ENCODE measurements around the gene UMODL1. TPM values are rescaled to one million over a fixed set of nuclear protein-coding genes. Genes with fewer than 3 reads are reported as not detected.

Gene UMODL1
- total RNA-seq, 1 experiment from 2014 or later: not detected

GRCh38 chr21:42123219-42123908 lies 52.2 kb downstream of the UMODL1 start:
- Histone ChIP-seq H3K79me2 (ENCODE audit: insufficient read depth, low read length) (no peaks in the 10 kb centered on the region), H4K5ac (ENCODE audit: insufficient read length, low read depth, low read length) (no peak overlapping the region), H3K23me2 (ENCODE audit: insufficient read length, low read depth, low read length, poor library complexity, severe bottlenecking) (no peaks in the 10 kb centered on the region), H3K23ac (ENCODE audit: insufficient read length, low read depth, low read length) (no peak overlapping the region), H3K9ac (ENCODE audit: extremely low read depth, insufficient read length, low read length) (no peak overlapping the region), H3T11ph (ENCODE audit: low read length) (no peak overlapping the region), H2BK20ac (ENCODE audit: low read depth, low read length, poor library complexity, severe bottlenecking) (no peak overlapping the region), H2BK15ac (ENCODE audit: low read depth, low read length) (no peak overlapping the region), H3K27me3 (ENCODE audit: insufficient read depth, low read length) (no peaks in the 10 kb centered on the region), H3K79me1 (ENCODE audit: insufficient read depth, low read depth, low read length, poor library complexity, severe bottlenecking) (no peaks in the 10 kb centered on the region), H2BK12ac (ENCODE audit: insufficient read length, low read depth, low read length) (no peak overlapping the region), H2BK5ac (ENCODE audit: insufficient read length, low read length) (no peak overlapping the region), H3K9me3 (ENCODE audit: control insufficient read depth, low read depth, low read length) (no peaks in the 10 kb centered on the region), H3K56ac (ENCODE audit: insufficient read length, low read depth, low read length) (no peak overlapping the region), H3K4me1 (ENCODE audit: insufficient read depth, low read length) (no peaks in the 10 kb centered on the region; the same call in 1 of the 2 replicates), H2BK120ac (ENCODE audit: low read depth, low read length, poor library complexity, severe bottlenecking) (no peak overlapping the region), H4K20me1 (ENCODE audit: control insufficient read depth, insufficient read depth, insufficient read length) (no peaks in the 10 kb centered on the region), H3K18ac (ENCODE audit: insufficient read length, low read depth, low read length) (no peak overlapping the region), H3K14ac (ENCODE audit: insufficient read depth, low read length) (no peak overlapping the region), H4K8ac (replicated peaks; ENCODE audit: insufficient read length, low read depth, low read length) (no peak overlapping the region), H3K4me2 (ENCODE audit: insufficient read depth, insufficient read length, low read length) (no peak overlapping the region), H3K27ac (ENCODE audit: insufficient read length, low read depth, low read length) (no peak overlapping the region), H3K4ac (ENCODE audit: low read depth, low read length) (no peak overlapping the region), H2AK5ac (ENCODE audit: insufficient read length, low read length) (no peak overlapping the region), H4K91ac (ENCODE audit: insufficient read length, low read depth, low read length) (no peak overlapping the region), H2AFZ (ENCODE audit: low read length) (no peak overlapping the region)
- no peak overlapping the region for H3K4me3 Mint-ChIP-seq
- TF ChIP-seq, protein P1, sequence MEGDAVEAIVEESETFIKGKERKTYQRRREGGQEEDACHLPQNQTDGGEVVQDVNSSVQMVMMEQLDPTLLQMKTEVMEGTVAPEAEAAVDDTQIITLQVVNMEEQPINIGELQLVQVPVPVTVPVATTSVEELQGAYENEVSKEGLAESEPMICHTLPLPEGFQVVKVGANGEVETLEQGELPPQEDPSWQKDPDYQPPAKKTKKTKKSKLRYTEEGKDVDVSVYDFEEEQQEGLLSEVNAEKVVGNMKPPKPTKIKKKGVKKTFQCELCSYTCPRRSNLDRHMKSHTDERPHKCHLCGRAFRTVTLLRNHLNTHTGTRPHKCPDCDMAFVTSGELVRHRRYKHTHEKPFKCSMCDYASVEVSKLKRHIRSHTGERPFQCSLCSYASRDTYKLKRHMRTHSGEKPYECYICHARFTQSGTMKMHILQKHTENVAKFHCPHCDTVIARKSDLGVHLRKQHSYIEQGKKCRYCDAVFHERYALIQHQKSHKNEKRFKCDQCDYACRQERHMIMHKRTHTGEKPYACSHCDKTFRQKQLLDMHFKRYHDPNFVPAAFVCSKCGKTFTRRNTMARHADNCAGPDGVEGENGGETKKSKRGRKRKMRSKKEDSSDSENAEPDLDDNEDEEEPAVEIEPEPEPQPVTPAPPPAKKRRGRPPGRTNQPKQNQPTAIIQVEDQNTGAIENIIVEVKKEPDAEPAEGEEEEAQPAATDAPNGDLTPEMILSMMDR (conservative IDR thresholded peaks at IDR 0.05): no peak
- H3K9me3 Mint-ChIP-seq: no peaks in the 10 kb centered on the region
- H3K4me1 Mint-ChIP-seq: peaks cover 23 to 26% of the 10 kb centered on the region in 2 experiments
- no peaks in the 10 kb centered on the region; a peak in 1 of 7 replicates for H3K36me3 Mint-ChIP-seq (ENCODE audit: insufficient read depth in 1 of 3, low read depth in 3 of 3)
- no CpG with 5 or more reads among the region's 14 CpGs for WGBS (ENCODE audit: extremely low coverage, insufficient read length, low lambda C conversion rate)
- H3K27ac Mint-ChIP-seq: peak overlapping the region in 1 of 3 experiments; percentile 11; a peak in 1 of 7 replicates
- DNase-seq: no peak
- H3K27me3 Mint-ChIP-seq (ENCODE audit: low read depth): peaks cover 7% of the 10 kb centered on the region
